Activated CD4-positive, alpha-beta T cell treated with anti-CD3 and anti-CD28 coated beads, Interleukin-2, amount 50 U/mL, for 16 hours (primary cell): Measurements from ENCODE around the gene SH2B3.
"Not testable (repeated sequence)": the region's sequence is repeated elsewhere in the genome, so short reads cannot be mapped to it uniquely, and the experiment has no call there.

Experiments
- DNase-seq: peaks from one replicate; pipeline ENCODE4 v3.0.0-alpha.2; 2020

Gene SH2B3

GRCh38 chr12:111387747-111388323 is 17.9 kb upstream of the SH2B3 start:
- DNase-seq: no peak

- DNase-seq: no peak
These were observed 16.1 kb upstream of the SH2B3 start for GRCh38 chr12:111389635-111390034.

GRCh38 chr12:111390910-111391309 is 14.8 kb upstream of the SH2B3 start:
- no peak for DNase-seq

GRCh38 chr12:111393700-111394300 is 11.9 kb upstream of the SH2B3 start:
- no peak for DNase-seq

- DNase-seq: no peak
These were observed 11.2 kb upstream of the SH2B3 start for GRCh38 chr12:111394480-111394879.

- DNase-seq: no peak
These were observed 10.2 kb upstream of the SH2B3 start for GRCh38 chr12:111395336-111396187.

GRCh38 chr12:111396271-111396670 is 9.5 kb upstream of the SH2B3 start:
- DNase-seq: not testable (repeated sequence)

GRCh38 chr12:111396726-111397445 is 8.8 kb upstream of the SH2B3 start:
- peak; percentile 87 for DNase-seq

- DNase-seq: no peak
These were observed 7.2 kb upstream of the SH2B3 start for GRCh38 chr12:111398530-111398929.

- not testable (repeated sequence) for DNase-seq
These were observed 5.8 kb upstream of the SH2B3 start for GRCh38 chr12:111399741-111400404.

- no peak for DNase-seq
These were observed 4.5 kb upstream of the SH2B3 start for GRCh38 chr12:111401167-111401605.

GRCh38 chr12:111402490-111402824 is 3.3 kb upstream of the SH2B3 start:
- DNase-seq: not testable (repeated sequence)

GRCh38 chr12:111404362-111405148 is 1.2 kb upstream of the SH2B3 start:
- DNase-seq: peak; percentile 69

GRCh38 chr12:111405149-111405858 is 419 bp upstream of the SH2B3 start:
- peak; percentile 97 for DNase-seq

GRCh38 chr12:111406474-111407376 is 1.0 kb downstream of the SH2B3 start:
- peak; percentile 44 for DNase-seq

GRCh38 chr12:111407377-111408115 is 1.8 kb downstream of the SH2B3 start:
- DNase-seq: no peak

GRCh38 chr12:111408116-111408440 is 2.4 kb downstream of the SH2B3 start:
- no peak for DNase-seq

GRCh38 chr12:111408686-111409402 is 3.1 kb downstream of the SH2B3 start:
- no peak for DNase-seq

- DNase-seq: no peak
These were observed 3.7 kb downstream of the SH2B3 start for GRCh38 chr12:111409403-111409779.
